OCI-M1 (cell line): ENCODE results near the gene SLC8A1.

ENCODE experiments used
- DNase-seq: peaks from one replicate; lab custom pipeline; 2025; lab: John Stamatoyannopoulos, UW

SLC8A1 gene

DNA sequence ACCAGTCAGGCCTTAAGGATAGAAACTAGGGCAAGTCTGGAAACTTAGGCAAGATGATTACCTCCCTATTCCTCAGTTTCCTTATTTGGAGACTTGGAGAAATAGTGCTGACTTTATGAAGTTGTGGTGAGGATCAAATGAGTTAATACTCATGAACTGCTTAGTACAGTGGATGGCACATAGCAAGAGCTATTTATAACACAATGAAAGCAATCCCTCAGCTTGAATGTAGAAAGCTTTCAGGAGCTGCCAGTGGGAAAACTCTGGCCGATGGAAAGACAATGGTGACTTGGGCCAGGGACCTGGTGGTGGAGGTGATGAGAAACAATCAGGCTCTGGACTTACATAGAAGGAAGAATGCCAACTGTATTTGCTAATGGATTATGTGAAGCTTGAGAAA lies 403.4 kb downstream of the SLC8A1 start:
- DNase-seq = no peak

DNA sequence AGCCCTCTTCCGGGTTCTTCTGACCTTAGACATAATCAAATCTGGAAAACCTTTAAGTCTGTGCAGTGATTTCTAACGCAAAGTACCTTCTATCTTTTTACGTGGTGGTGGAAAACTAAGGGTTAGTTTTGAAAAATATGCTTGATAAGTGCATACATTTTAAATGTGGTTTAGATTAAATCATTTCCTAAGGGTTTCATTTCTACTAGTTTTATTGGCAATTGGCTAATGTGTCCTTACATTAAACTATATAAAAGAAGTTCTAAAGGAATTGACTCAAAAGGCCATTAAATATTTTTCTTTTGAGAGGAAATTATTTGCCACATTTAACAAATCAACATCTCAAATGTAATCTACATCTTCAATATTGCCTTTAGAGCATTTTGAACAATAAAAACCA lies 404.5 kb downstream of the SLC8A1 start:
- no peak for DNase-seq
